CD4-positive, alpha-beta T cell treated with Interleukin-2 at 100 ng/mL for 4 hours (primary cell): Measurements from ENCODE around the gene TSR1.
A peak's percentile ranks its signal among the peaks of the same experiment; 100 is the strongest.

Source experiments
- DNase-seq: peaks from one replicate; pipeline ENCODE4 v3.0.0-alpha.2; 2020; ENCODE audit warnings: low spot score

Gene TSR1

GRCh38 chr17:2336215-2336851 lies at the start of gene TSR1:
TSS of gene TSR1 (minus strand) at chr17:2336457. CDS start at chr17:2336427, 30 bp downstream.
- DNase-seq = peak; percentile 85

- DNase-seq = no peak
Observed at GRCh38 chr17:2385240-2386210, 49.3 kb upstream of the TSR1 start.

GRCh38 chr17:2384439-2385127 lies 48.3 kb upstream of the TSR1 start:
- DNase-seq = no peak

DNA sequence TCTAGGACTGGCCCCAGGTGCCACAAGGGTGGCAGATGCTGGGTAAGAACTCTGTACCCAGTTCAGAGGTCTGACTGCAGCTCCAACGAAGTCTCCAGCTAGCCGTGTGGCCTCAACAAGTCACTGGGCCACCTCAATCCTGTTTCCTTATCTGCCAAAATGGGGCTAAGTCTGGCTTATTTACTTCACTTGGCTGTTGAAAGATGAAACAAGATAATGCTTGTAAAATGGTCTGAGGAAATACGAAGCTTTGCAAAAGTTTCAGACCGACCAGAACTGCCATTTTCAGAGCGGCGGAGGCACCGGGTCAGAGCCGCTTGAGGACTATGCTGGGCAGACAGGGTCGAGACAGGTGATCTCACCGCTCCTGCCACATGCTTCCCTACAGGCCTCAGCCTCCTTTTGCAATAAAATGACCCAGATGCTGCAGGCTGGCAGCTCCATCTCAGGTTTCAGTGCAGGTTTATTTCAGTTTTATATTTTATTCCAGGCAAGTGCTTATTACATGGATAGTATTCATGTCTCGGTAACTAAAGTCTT lies 47.4 kb upstream of the TSR1 start:
- no peak for DNase-seq

DNA sequence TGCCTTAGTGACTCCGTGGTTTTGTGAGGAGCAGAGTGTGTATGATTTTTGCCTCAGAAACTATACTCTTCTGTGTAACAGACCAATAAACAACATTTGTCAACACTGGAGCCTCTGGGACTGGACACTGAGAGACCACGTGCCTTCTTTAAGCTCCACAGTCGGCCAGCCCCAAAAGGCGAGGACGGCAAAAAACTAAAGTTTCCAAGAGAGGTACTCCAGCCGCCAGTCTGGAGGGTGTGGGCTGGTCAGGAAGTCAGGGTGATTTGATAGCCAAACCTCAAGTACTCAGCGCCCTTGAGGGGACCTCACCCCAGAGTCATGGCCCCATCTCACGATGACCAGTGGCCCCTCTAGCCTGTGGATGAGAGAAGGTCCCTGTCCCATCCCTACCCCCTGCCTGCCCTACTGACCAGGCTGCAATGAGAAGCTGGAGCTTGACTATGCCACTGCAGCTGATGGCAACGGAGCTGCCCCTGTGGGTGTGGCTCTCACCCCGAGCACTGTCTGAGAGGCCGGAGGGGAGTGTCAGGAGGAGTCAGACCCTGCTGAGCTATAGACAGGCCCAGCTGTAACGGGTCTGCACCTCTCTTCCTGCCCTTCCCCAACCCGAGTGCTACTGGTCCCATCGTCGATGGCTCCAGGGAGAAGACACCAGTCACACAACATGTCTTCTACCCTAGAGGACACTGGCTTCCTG lies 44.8 kb upstream of the TSR1 start:
- no peak for DNase-seq

- DNase-seq = no peak
Observed at GRCh38 chr17:2380226-2380922, 44.1 kb upstream of the TSR1 start.

- DNase-seq = no peak
Observed at GRCh38 chr17:2379489-2380225, 43.4 kb upstream of the TSR1 start.

- DNase-seq = no peak
Observed at GRCh38 chr17:2378905-2379304, 42.6 kb upstream of the TSR1 start.

DNA sequence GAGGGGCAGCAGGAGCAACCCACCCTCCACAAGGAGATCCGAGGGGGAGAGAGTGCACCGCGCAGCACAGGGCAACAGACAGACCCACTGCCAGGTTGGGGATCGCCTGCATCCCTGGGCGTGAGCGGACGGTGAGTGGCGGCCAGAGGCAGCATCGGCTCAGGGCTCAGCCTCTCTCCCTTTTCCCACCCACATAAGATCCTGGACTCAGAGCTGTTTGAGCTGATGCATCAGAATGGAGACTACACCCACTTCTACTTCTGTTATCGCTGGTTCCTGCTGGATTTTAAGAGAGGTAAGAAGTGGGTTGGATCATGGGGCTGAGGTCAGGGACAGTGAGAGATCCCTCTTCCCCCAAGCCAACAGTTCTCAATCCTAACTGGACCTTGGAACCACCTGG lies 41.4 kb upstream of the TSR1 start:
- no peak for DNase-seq

GRCh38 chr17:2376107-2376506 lies 39.9 kb upstream of the TSR1 start:
- DNase-seq = no peak

GRCh38 chr17:2375406-2375805 lies 39.1 kb upstream of the TSR1 start:
- DNase-seq = no peak

- DNase-seq = no peak
Observed at GRCh38 chr17:2374549-2375285, 38.5 kb upstream of the TSR1 start.

DNA sequence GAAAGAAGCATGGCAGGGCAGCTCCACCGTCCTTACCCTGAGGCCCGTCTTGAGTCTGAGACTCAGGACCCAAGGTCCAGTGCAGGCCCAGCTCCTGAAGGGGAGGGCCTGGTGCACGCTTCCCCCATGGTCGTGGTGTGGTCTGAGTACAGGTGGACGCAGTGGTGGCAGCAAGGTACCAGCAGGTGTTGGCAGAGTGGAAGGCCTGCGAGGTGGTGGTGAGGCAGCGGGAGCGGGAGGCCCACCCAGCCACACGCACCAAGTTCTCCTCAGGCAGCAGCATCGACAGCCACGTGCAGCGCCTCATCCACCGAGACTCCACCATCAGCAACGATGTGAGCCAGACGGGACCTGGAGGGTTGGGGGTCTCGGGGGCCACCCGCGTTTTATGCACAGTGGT lies 36.9 kb upstream of the TSR1 start:
- DNase-seq = no peak

GRCh38 chr17:2372681-2373080 lies 36.4 kb upstream of the TSR1 start:
- DNase-seq = no peak

DNA sequence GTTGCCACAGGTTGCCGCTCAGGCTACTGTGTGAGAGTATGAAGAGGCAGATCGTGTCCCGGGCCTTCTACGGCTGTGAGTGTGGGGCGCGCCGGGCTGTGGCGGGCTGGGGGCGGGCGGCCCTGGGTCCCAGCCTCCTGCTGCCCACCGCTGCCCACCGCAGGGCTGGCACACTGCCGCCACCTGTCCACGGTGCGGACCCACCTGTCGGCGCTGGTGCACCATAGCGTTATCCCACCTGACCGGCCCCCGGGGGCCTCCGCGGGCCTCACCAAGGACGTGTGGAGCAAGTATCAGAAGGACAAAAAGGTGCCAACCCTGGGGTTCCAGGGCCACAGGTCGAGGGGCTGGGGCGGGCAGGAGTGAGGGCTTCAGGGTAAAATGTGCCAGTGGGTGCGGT lies 35.9 kb upstream of the TSR1 start:
- DNase-seq = no peak

GRCh38 chr17:2371183-2372130 lies 35.2 kb upstream of the TSR1 start:
- no peak for DNase-seq

- no peak for DNase-seq
Observed at GRCh38 chr17:2370211-2370589, 33.9 kb upstream of the TSR1 start.

GRCh38 chr17:2369551-2370210 lies 33.4 kb upstream of the TSR1 start:
- DNase-seq = no peak
